Pulmonary artery endothelial cell (primary cell): Measurements from ENCODE around the gene WASF1. TPM values are rescaled to one million over a fixed set of nuclear protein-coding genes. Genes with fewer than 3 reads are reported as not detected.

Experiments used
- DNase-seq: peaks from one replicate; pipeline ENCODE4 v3.0.0-alpha.2; 2011; ENCODE audit warnings: low read depth, low spot score
- total RNA-seq: library from RNA; depleted of rRNA; stranded (reverse); fragments of >200 nt; gene quantifications from 2 replicates; pipeline ENCODE4 v1.2.3, GENCODE V29; 2014

WASF1 gene
- total RNA-seq: 5.7 and 10.2 TPM in 2 replicates

- DNase-seq: peak; percentile 96
Observed at GRCh38 chr6:110179406-110180227, at the start of gene WASF1. TSS of gene WASF1 (minus strand) at chr6:110179670. CDS start at chr6:110127601, 52,069 bp downstream.

- DNase-seq: no peak
Observed at GRCh38 chr6:110226261-110226660, 46.8 kb upstream of the WASF1 start.

- DNase-seq: no peak
Observed at GRCh38 chr6:110221738-110222137, 42.3 kb upstream of the WASF1 start.

- DNase-seq: no peak
Observed at GRCh38 chr6:110217266-110217665, 37.8 kb upstream of the WASF1 start.

GRCh38 chr6:110216140-110216539 is 36.7 kb upstream of the WASF1 start:
- DNase-seq: no peak

GRCh38 chr6:110214338-110214737 is 34.9 kb upstream of the WASF1 start:
- peak; percentile 10 for DNase-seq

- DNase-seq: no peak
Observed at GRCh38 chr6:110211753-110212152, 32.3 kb upstream of the WASF1 start.

- DNase-seq: no peak
Observed at GRCh38 chr6:110207652-110208051, 28.2 kb upstream of the WASF1 start.

GRCh38 chr6:110201151-110201884 is 21.8 kb upstream of the WASF1 start:
- no peak for DNase-seq

- no peak for DNase-seq
Observed at GRCh38 chr6:110198561-110198960, 19.1 kb upstream of the WASF1 start.

- DNase-seq: no peak
Observed at GRCh38 chr6:110196874-110197273, 17.4 kb upstream of the WASF1 start.

- DNase-seq: no peak
Observed at GRCh38 chr6:110195639-110196038, 16.2 kb upstream of the WASF1 start.

- no peak for DNase-seq
Observed at GRCh38 chr6:110191477-110191876, 12.0 kb upstream of the WASF1 start.

GRCh38 chr6:110190726-110191125 is 11.3 kb upstream of the WASF1 start:
- DNase-seq: no peak

GRCh38 chr6:110188791-110189190 is 9.3 kb upstream of the WASF1 start:
- DNase-seq: no peak

- no peak for DNase-seq
Observed at GRCh38 chr6:110185879-110186278, 6.4 kb upstream of the WASF1 start.

- no peak for DNase-seq
Observed at GRCh38 chr6:110183292-110183885, 3.9 kb upstream of the WASF1 start.

- DNase-seq: no peak
Observed at GRCh38 chr6:110181131-110182030, 1.9 kb upstream of the WASF1 start.

- no peak for DNase-seq
Observed at GRCh38 chr6:110180228-110181008, 948 bp upstream of the WASF1 start, which contains the start of gene CDC40. TSS of gene CDC40 (plus strand) at chr6:110180427. CDS start at chr6:110180445, 18 bp downstream.
